Measurements from ENCODE around the gene RAB8A. TPM values are rescaled to one million over a fixed set of nuclear protein-coding genes. Genes with fewer than 3 reads are reported as not detected.

RAB8A gene
- total and polyA plus RNA-seq, 9 of the 15 experiments (the other 6 are each of a cell fraction or from before 2014, with no cell fraction given): 11.2 to 102 (median 53.2) TPM

GRCh38 chr19:16111160-16111908 is at the start of gene RAB8A (continued):
- TF ChIP-seq UBTF (IDR thresholded peaks at IDR 0.05; ENCODE audit: borderline replicate concordance in 1 of 2, low read depth in 2 of 2, low read length in 2 of 2) (0 out of 4 replicates have a peak, but pooled peaks of 1 of the 2 experiments have one; percentile 6), CLOCK (CRISPR knock-in tag; IDR thresholded peaks at IDR 0.05; ENCODE audit: borderline replicate concordance) (no peak), HIVEP1 (CRISPR knock-in tag; IDR thresholded peaks at IDR 0.05) (peak; percentile 65; the same call in 1 of the 2 replicates), ZNF77 (CRISPR knock-in tag; IDR thresholded peaks at IDR 0.05) (no peak), HDAC3 (IDR thresholded peaks at IDR 0.05; ENCODE audit: borderline replicate concordance, partially characterized antibody) (no peak), USF1 (CRISPR knock-in tag; IDR thresholded peaks at IDR 0.05) (no peak), RBBP5 (IDR thresholded peaks at IDR 0.05; ENCODE audit: borderline replicate concordance, insufficient read depth, low read length, poor library complexity, severe bottlenecking) (no peak), DPF2 (IDR thresholded peaks at IDR 0.05) (peak; percentile 57), ZNF263 (CRISPR knock-in tag; IDR thresholded peaks at IDR 0.05; ENCODE audit: borderline replicate concordance) (peak; percentile 73; the same call in 1 of the 2 replicates), SREBF1 (IDR thresholded peaks at IDR 0.05; ENCODE audit: borderline replicate concordance, low read depth, low read length) (no peak), MCM5 (IDR thresholded peaks at IDR 0.05; ENCODE audit: low read depth) (no peak), CHD2 (IDR thresholded peaks at IDR 0.05; ENCODE audit: low read depth, low read length) (peak; percentile 84), ESRRA (IDR thresholded peaks at IDR 0.05; ENCODE audit: borderline replicate concordance, low read depth) (peak; percentile 72), CREB1 (IDR thresholded peaks at IDR 0.05) (peak; percentile 94), CREB1 (CRISPR knock-in tag; IDR thresholded peaks at IDR 0.05) (peak; percentile 95), ZNF785 (CRISPR knock-in tag; IDR thresholded peaks at IDR 0.05) (no peak), HDAC6 (IDR thresholded peaks at IDR 0.05; ENCODE audit: low read depth, low read length) (no peak), NR1H2 (CRISPR knock-in tag; IDR thresholded peaks at IDR 0.05) (no peak), EP300 (IDR thresholded peaks at IDR 0.05; ENCODE audit: low read length) (no peak), ZNF133 (CRISPR knock-in tag; IDR thresholded peaks at IDR 0.05) (no peak), ETV5 (CRISPR knock-in tag; IDR thresholded peaks at IDR 0.05; ENCODE audit: low read depth) (peak; percentile 45; the same call in 1 of the 2 replicates), ARID3B (CRISPR knock-in tag; IDR thresholded peaks at IDR 0.05; ENCODE audit: borderline replicate concordance) (no peak)
